GM12878 (cell line): ENCODE measurements around the gene MSLN. TPM values are rescaled to one million over a fixed set of nuclear protein-coding genes. Genes with fewer than 3 reads are reported as not detected.

Experiments
- ATAC-seq: fragments of 200-7000 bp; cut with Tn5 transposase; 3 replicates; pipeline ENCODE4 v1.9.1; 2020; ENCODE audit warnings: mild to moderate bottlenecking, moderate library complexity
- BruUV-seq: library from RNA; stranded (reverse); fragments of 400-500 nt; replicated peaks from 2 replicates; lab custom pipeline; 2021; lab: Mats Ljungman, UMichigan
- CTCF ChIA-PET: fragments of 300-600 bp; sonication (Branson Sonifier 250); formaldehyde crosslinking; extraction: SDS; loops from one replicate; lab custom pipeline; 2021; ENCODE audit warnings: inconsistent platforms; lab: Yijun Ruan, JAX
- POLR2A ChIA-PET: fragments of 350-600 bp; formaldehyde crosslinking; extraction: SDS; loops from one replicate; lab custom pipeline; 2021; ENCODE audit warnings: inconsistent platforms; lab: Charles Lee
- RAD21 ChIA-PET: fragments of 300-600 bp; sonication (Branson Sonifier 250); formaldehyde crosslinking; loops from one replicate; lab custom pipeline; 2023; ENCODE audit warnings: antibody characterized with exemption; ENCODE audit not compliant: unreplicated experiment; lab: Charles Lee
- SMC1A ChIA-PET: fragments of 300-600 bp; sonication (Branson Sonifier 250); formaldehyde crosslinking; loops from one replicate; lab custom pipeline; 2023; ENCODE audit not compliant: unreplicated experiment, uncharacterized antibody; lab: Charles Lee
- DNase-seq: peaks from one replicate; pipeline ENCODE4 v3.0.0-alpha.2; 2011; ENCODE audit warnings: low read depth, low spot score
- FAIRE-seq: peaks from 3 replicates; lab custom pipeline; 2011; peaks lifted over from hg19 to GRCh38; lab: Jason Lieb, UNC
- H2AFZ ChIP-seq: 2 replicates; pipeline ENCODE4 v1.6.0; 2011; ENCODE audit warnings: low read depth, low read length, control low read depth; ENCODE audit not compliant: control insufficient read depth
- H3K27ac ChIP-seq: 2 replicates; pipeline ENCODE4 v1.5.1; 2011; ENCODE audit warnings: control low read depth; ENCODE audit not compliant: control insufficient read depth, insufficient read depth
- H3K27me3 ChIP-seq, 2 experiments: replicated peaks in 1 of 2; 2 replicates each; pipeline versions ENCODE4 v1.6.0 to v1.6.1; 2011; ENCODE audit warnings: low read length in 1 of 2; ENCODE audit not compliant: control insufficient read depth in 2 of 2, insufficient read depth in 2 of 2
- H3K36me3 ChIP-seq, 2 experiments: 2 replicates each; pipeline ENCODE4 v1.5.1; 2011; ENCODE audit warnings: low read length in 1 of 2; ENCODE audit not compliant: control insufficient read depth in 2 of 2, insufficient read depth in 2 of 2
- H3K4me1 ChIP-seq: 2 replicates; pipeline ENCODE4 v1.6.1; 2011; ENCODE audit warnings: mild to moderate bottlenecking, low read length, moderate library complexity, mixed read lengths; ENCODE audit not compliant: control insufficient read depth, insufficient read depth
- H3K4me2 ChIP-seq: 2 replicates; pipeline ENCODE4 v1.6.0; 2011; ENCODE audit warnings: control low read depth; ENCODE audit not compliant: control insufficient read depth, insufficient read depth
- H3K4me3 ChIP-seq: fragments of 200-600 bp; sonication (generic); 2 replicates; pipeline ENCODE4 v1.5.1; 2016
- H3K79me2 ChIP-seq: 2 replicates; pipeline ENCODE4 v1.6.0; 2011; ENCODE audit warnings: low read length; ENCODE audit not compliant: control insufficient read depth, insufficient read depth
- H3K9ac ChIP-seq: 2 replicates; pipeline ENCODE4 v1.8.0; 2011; ENCODE audit warnings: low read length, control low read depth, mixed read lengths; ENCODE audit not compliant: control insufficient read depth, insufficient read depth
- H3K9me3 ChIP-seq: replicated peaks from 3 replicates; pipeline ENCODE4 v1.5.1; 2011; ENCODE audit warnings: mild to moderate bottlenecking, low read length; ENCODE audit not compliant: control insufficient read depth, insufficient read depth
- H4K20me1 ChIP-seq: 2 replicates; pipeline ENCODE4 v1.6.0; 2011; ENCODE audit not compliant: control insufficient read depth, insufficient read depth
- BCL11A ChIP-seq: IDR thresholded peaks from 2 replicates; pipeline ENCODE4 v1.6.1; 2011; ENCODE audit warnings: low read depth, low read length
- CHD1 ChIP-seq: IDR thresholded peaks from 2 replicates; pipeline ENCODE4 v1.6.1; 2012; ENCODE audit warnings: low read depth, low read length, improper control_type of control experiment
- GATAD2B ChIP-seq: fragments of 450-650 bp; conservative IDR thresholded peaks from 2 replicates; pipeline ENCODE4 v1.6.1; 2017; ENCODE audit warnings: low read depth, mild to moderate bottlenecking, moderate library complexity
- HDAC6 ChIP-seq: fragments of 200-600 bp; sonication (generic); IDR thresholded peaks from one replicate; pipeline ENCODE4 v1.8.0; 2017; ENCODE audit warnings: antibody characterized with exemption; ENCODE audit not compliant: unreplicated experiment
- LARP7 ChIP-seq: fragments of 450-650 bp; IDR thresholded peaks from 2 replicates; pipeline ENCODE4 v1.6.1; 2017; ENCODE audit warnings: mild to moderate bottlenecking
- NR2C1 ChIP-seq: fragments of 450-650 bp; IDR thresholded peaks from 2 replicates; pipeline ENCODE4 v1.6.1; 2017; ENCODE audit warnings: antibody characterized with exemption, mild to moderate bottlenecking, moderate library complexity
- RFX5 ChIP-seq: IDR thresholded peaks from 2 replicates; pipeline ENCODE4 v1.6.1; 2011; ENCODE audit warnings: low read depth, low read length, improper control_type of control experiment
- SIN3A ChIP-seq: IDR thresholded peaks from 2 replicates; pipeline ENCODE4 v1.6.1; 2012; ENCODE audit warnings: low read depth, low read length, improper control_type of control experiment
- ZSCAN29 ChIP-seq: fragments of 450-650 bp; IDR thresholded peaks from 2 replicates; pipeline ENCODE4 v1.6.1; 2017; ENCODE audit warnings: mild to moderate bottlenecking, moderate library complexity
- WGBS: methylation state at CpG from one replicate; pipeline ENCODE4 v1.1.6; 2016; ENCODE audit warnings: low lambda C conversion rate; ENCODE audit not compliant: insufficient replicate concordance, insufficient coverage; ENCODE audit errors: missing lambda C conversion rate; 5-methylcytosine and 5-hydroxymethylcytosine counted together
- in situ Hi-C: fragments of 300-500 bp; cut with MboI; formaldehyde crosslinking; loops from 9 replicates; pipeline ENCODE4 v1.14.3; 2018; ENCODE audit warnings: mixed read lengths
- intact Hi-C: fragments of 100-400 bp; cut with micrococcal nuclease; formaldehyde crosslinking; loops from one replicate; pipeline ENCODE4 v1.14.2; 2022; ENCODE audit not compliant: unreplicated experiment
- polyA plus RNA-seq, 11 experiments: library from polyadenylated mRNA; depleted of rRNA in 4 of 11; unstranded in 6 of 11; stranded (reverse) in 5 of 11; fragments of >200 nt; fragmentation: Nextera tagmentation in 4 of 11; fragmentation: Illumina TruSeq in 1 of 11; extraction: Ambion mirVana in 4 of 11; extraction: Trizol in 1 of 11; gene quantifications; 1 replicate in 1 of 11; 2 replicates in 10 of 11; pipeline versions ENCODE4 v1.2.1 to v1.2.3, GENCODE V29; 2011 to 2016; ENCODE audit warnings: inconsistent platforms in 2 of 11, missing spikeins in 2 of 11, low read depth in 1 of 11
- total RNA-seq, 4 experiments: library from RNA; depleted of rRNA in 3 of 4; stranded (reverse); fragments of >200 nt in 3 of 4; fragmentation: Illumina TruSeq in 1 of 4; extraction: Trizol in 1 of 4; gene quantifications; 2 replicates each; pipeline versions ENCODE4 v1.2.1 to v1.2.3, GENCODE V29; 2013 to 2021
- TF ChIP-seq, protein P1 (sequence below): IDR thresholded peaks from 2 replicates; pipeline ENCODE4 v1.6.1; 2012; ENCODE audit warnings: low read length, inconsistent platforms

MSLN gene
- total and polyA plus RNA-seq, 10 of the 15 experiments (the other 5 are each of a cell fraction or from before 2014, with no cell fraction given) = 0.08 TPM; not detected in 9

DNA sequence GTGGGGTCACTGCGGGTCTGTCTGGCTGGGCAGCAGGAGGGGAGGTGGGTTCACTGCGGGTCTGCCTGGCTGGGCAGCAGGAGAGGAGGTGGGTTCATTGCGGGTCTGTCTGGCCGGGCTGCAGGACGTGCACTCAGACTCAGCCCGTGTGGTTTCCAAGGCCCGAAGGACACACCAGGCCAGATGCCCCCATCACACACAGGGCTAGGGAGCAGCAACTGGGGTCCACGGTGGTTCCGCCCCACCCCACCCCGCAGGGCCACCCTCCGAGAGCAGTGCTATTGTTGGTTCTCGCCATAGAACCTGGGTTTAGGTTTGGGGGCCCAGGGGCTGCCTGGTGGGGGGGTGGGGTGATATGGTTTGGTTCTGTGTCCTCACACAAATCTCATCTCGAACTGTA lies 13.9 kb upstream of the MSLN start:
- Histone ChIP-seq H2AFZ (no peak overlapping the region), H4K20me1 (no peaks in the 10 kb centered on the region), H3K36me3 (no peaks in the 10 kb centered on the region), H3K4me2 (no peak overlapping the region), H3K79me2 (no peaks in the 10 kb centered on the region), H3K27ac (no peak overlapping the region), H3K27me3 (no peaks in the 10 kb centered on the region; a peak in 1 of 4 replicates), H3K4me3 (no peak overlapping the region), H3K9me3 (no peaks in the 10 kb centered on the region), H3K9ac (no peak overlapping the region), H3K4me1 (no peaks in the 10 kb centered on the region; the same call in 1 of the 2 replicates)
- in situ Hi-C loops (no loop called here), intact Hi-C loops (no loop called here)
- 41% methylated on average over 13 of the region's 13 CpGs for WGBS
- no peak for FAIRE-seq
- no peak for TF ChIP-seq NR2C1
- CTCF ChIA-PET = no interaction called here
- no peak for DNase-seq
- no TSS peak for BruUV-seq
- POLR2A ChIA-PET = no interaction called here
- no peak for ATAC-seq
- SMC1A ChIA-PET = no interaction called here
- RAD21 ChIA-PET = no interaction called here

DNA sequence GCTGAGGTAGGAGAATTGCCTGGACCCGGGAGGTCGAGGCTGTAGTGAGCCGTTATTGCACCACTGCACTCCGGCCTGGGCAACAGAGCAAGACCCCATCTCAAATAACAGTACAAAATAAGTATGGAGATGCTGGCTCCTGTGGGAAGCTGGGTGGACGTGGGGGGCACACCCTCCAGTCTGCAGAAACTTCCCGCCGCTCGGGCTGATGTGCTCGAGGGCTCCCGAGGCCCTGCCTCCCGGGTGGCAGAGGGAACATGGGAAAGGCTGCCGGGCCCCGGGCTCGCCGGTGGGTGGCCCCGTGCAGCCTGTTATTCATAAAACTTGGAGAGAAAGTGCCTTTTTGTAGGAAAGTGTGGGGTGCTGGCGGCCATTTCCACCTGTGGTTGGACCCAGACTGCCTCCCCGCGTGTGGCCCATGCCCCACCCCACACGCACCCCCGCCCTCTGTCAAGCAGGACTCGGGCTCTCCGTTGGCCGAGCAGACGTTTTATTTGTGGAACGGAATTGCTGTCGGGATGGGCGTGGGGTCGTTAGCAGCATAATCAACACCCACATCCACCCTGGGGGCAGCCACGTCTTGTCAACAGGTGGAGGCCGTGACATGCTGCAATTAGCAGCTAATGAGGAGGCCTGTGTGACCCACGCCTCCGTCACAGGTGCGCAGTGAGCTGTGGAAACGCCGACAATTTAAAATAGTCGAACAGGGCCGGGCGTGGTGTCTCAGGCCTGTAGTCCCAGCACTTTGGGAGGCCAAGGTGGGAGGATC lies 12.4 kb upstream of the MSLN start:
- ChIA-PET POLR2A (no interaction called here), SMC1A (interaction anchor here (0.6 kb wide), 1 partner anchor 39 kb away, joined by 3 read pairs; no protein-coding TSS in a partner anchor), CTCF (interaction anchor here (0.5 kb wide), 1 partner anchor 60 kb away, joined by 3 read pairs; no protein-coding TSS in a partner anchor), RAD21 (no interaction called here)
- WGBS = 52% methylated on average over 38 of the region's 39 CpGs
- Histone ChIP-seq H3K27ac (no peak overlapping the region), H3K9ac (no peak overlapping the region), H3K79me2 (no peaks in the 10 kb centered on the region), H3K9me3 (no peaks in the 10 kb centered on the region), H2AFZ (no peak overlapping the region), H3K36me3 (no peaks in the 10 kb centered on the region), H4K20me1 (no peaks in the 10 kb centered on the region), H3K27me3 (no peaks in the 10 kb centered on the region; a peak in 1 of 4 replicates), H3K4me2 (no peak overlapping the region), H3K4me1 (no peaks in the 10 kb centered on the region), H3K4me3 (no peak overlapping the region)
- TF ChIP-seq ZSCAN29 (no peak), HDAC6 (no peak), SIN3A (no peak), RFX5 (no peak), BCL11A (no peak), LARP7 (no peak), GATAD2B (no peak), CHD1 (no peak)
- TF ChIP-seq, protein P1, sequence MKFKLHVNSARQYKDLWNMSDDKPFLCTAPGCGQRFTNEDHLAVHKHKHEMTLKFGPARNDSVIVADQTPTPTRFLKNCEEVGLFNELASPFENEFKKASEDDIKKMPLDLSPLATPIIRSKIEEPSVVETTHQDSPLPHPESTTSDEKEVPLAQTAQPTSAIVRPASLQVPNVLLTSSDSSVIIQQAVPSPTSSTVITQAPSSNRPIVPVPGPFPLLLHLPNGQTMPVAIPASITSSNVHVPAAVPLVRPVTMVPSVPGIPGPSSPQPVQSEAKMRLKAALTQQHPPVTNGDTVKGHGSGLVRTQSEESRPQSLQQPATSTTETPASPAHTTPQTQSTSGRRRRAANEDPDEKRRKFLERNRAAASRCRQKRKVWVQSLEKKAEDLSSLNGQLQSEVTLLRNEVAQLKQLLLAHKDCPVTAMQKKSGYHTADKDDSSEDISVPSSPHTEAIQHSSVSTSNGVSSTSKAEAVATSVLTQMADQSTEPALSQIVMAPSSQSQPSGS = no peak
- FAIRE-seq (no peak), DNase-seq (no peak), ATAC-seq (no peak)
- in situ Hi-C loops = no loop called here
- no TSS peak for BruUV-seq
- intact Hi-C loops = no loop called here
